Upper lobe of right lung (tissue), 1 donor: ENCODE measurements around the gene PALM3. TPM values are rescaled to one million over a fixed set of nuclear protein-coding genes. Genes with fewer than 3 reads are reported as not detected.
"Not testable (repeated sequence)": the region's sequence is repeated elsewhere in the genome, so short reads cannot be mapped to it uniquely, and the experiment has no call there.

Source experiments
- ATAC-seq: fragments of 200-7000 bp; cut with Tn5 transposase; one replicate; pipeline ENCODE4 v1.9.1; 2020; ENCODE audit warnings: mild to moderate bottlenecking, moderate library complexity
- DNase-seq: peaks from one replicate; pipeline ENCODE4 v3.0.0-alpha.2; 2020
- H3K27ac ChIP-seq: fragments of 200-600 bp; one replicate; pipeline ENCODE4 v1.8.0; 2022
- H3K27me3 ChIP-seq: fragments of 200-600 bp; one replicate; pipeline ENCODE4 v1.8.0; 2022; ENCODE audit warnings: mild to moderate bottlenecking
- H3K36me3 ChIP-seq: fragments of 200-600 bp; one replicate; pipeline ENCODE4 v1.8.0; 2022
- H3K4me1 ChIP-seq: fragments of 200-600 bp; one replicate; pipeline ENCODE4 v1.8.0; 2022
- H3K4me3 ChIP-seq: fragments of 200-600 bp; one replicate; pipeline ENCODE4 v1.8.0; 2022; ENCODE audit warnings: mild to moderate bottlenecking
- H3K9me3 ChIP-seq: fragments of 200-600 bp; one replicate; pipeline ENCODE4 v1.8.0; 2022
- CTCF ChIP-seq: fragments of 200-600 bp; IDR thresholded peaks from one replicate; pipeline ENCODE4 v1.8.0; 2022; ENCODE audit warnings: antibody characterized with exemption
- intact Hi-C: fragments of 100-400 bp; cut with DNase I; formaldehyde crosslinking; loops from one replicate; pipeline ENCODE4 v1.11.0; 2022
- total RNA-seq: library from RNA; stranded (reverse); fragmentation: NEBNext Ultra II Directional; extraction: Animal tissue kit (Norgen Biotek cat#: 25700); gene quantifications from one replicate; pipeline ENCODE4 v1.2.1, GENCODE V29; 2021
- donor health status: DM: no; HTN: yes; CAD: no; lungs with severe emphysema.

PALM3 gene
- total RNA-seq, 1 donor from 2014 or later: 10.0 TPM

DNA sequence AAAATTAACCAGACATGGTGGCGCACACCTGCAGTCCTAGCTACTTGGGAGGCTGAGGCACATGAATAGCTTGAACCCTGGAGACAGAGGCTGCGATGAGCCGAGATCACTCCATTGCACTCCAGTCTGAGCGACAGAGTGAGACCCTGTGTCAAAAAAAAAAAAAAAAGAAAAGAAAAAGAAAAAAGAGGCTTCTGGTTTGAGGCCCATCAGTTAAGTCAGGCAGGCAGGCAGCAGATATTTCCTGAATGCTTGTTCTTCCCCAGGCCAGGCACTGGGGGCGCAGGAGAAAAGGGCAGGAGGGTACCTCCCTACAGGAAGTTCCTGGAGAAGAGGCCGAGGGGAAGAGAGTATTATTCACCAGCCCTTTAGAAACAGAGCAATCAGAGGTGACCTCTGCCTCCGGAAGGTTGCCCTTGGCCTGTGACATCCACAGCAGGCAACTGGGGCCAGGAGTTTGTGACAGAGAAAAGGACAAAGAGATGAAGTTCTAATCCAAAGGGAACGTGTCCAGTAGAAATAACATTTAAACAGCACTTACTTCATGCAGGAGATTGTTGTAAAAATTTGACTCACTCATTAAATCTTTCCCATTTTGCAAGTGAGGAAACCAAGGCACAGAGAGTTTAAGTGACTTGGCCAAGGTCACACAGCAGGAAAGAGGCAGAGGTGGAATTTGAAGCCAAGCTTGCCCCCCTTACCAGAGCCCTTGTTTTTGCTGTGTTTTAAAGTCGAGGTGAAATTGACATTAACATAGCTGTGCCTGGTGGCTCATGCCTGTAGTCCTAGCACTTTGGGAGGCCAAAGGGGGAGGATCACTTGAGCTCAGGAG lies 38.3 kb downstream of the PALM3 start:
- DNase-seq: peak; percentile 72
- no peak overlapping the region for H3K4me3 ChIP-seq
- peaks cover 18% of the 10 kb centered on the region for H3K4me1 ChIP-seq
- intact Hi-C loops: no loop called here
- H3K36me3 ChIP-seq: no peaks in the 10 kb centered on the region
- ATAC-seq: peak; percentile 92
- H3K9me3 ChIP-seq: no peaks in the 10 kb centered on the region
- peak overlapping the region; percentile 47 for H3K27ac ChIP-seq
- no peaks in the 10 kb centered on the region for H3K27me3 ChIP-seq
- peak; percentile 59 for TF ChIP-seq CTCF

- peaks cover 22% of the 10 kb centered on the region for H3K4me1 ChIP-seq
- no peak overlapping the region for H3K4me3 ChIP-seq
- H3K27me3 ChIP-seq: no peaks in the 10 kb centered on the region
- no peak for DNase-seq
- no peaks in the 10 kb centered on the region for H3K36me3 ChIP-seq
- no peak overlapping the region for H3K27ac ChIP-seq
- no peak for TF ChIP-seq CTCF
- intact Hi-C loops: no loop called here
- ATAC-seq: peak; percentile 7
- no peaks in the 10 kb centered on the region for H3K9me3 ChIP-seq
Observed at GRCh38 chr19:14022469-14022868, 39.4 kb downstream of the PALM3 start.

DNA sequence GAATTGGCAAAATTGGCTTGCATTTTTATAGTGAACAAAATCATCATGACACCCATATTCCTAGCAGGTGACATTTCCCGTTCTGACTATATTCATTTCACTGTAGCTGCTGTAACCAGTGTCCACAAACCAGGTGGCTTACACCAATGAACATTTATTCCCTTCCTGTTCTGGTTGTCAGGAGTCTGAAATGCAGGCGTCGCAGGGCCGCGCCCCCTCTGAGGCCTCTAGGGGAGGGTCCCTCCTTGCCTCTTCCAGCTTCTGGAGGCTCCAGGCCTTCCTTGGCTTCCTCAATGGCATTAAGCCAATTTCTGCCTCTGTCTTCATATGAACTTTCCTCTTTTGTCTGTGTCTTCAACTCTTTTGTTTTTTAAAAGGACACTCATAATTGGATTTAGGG lies 40.4 kb downstream of the PALM3 start:
- Histone ChIP-seq H3K27me3 (no peaks in the 10 kb centered on the region), H3K36me3 (no peaks in the 10 kb centered on the region), H3K4me1 (peaks cover 22% of the 10 kb centered on the region), H3K4me3 (no peak overlapping the region), H3K27ac (no peak overlapping the region), H3K9me3 (no peaks in the 10 kb centered on the region)
- intact Hi-C loops: no loop called here
- no peak for TF ChIP-seq CTCF
- DNase-seq (no peak), ATAC-seq (no peak)

GRCh38 chr19:14019739-14020138 lies 42.1 kb downstream of the PALM3 start:
- not testable (repeated sequence) for ATAC-seq, DNase-seq

GRCh38 chr19:14019100-14019499 lies 42.8 kb downstream of the PALM3 start:
- TF ChIP-seq CTCF: no peak
- no peak overlapping the region for H3K4me3 ChIP-seq
- no peaks in the 10 kb centered on the region for H3K9me3 ChIP-seq
- no peaks in the 10 kb centered on the region for H3K36me3 ChIP-seq
- intact Hi-C loops: no loop called here
- no peak overlapping the region for H3K27ac ChIP-seq
- no peaks in the 10 kb centered on the region for H3K27me3 ChIP-seq
- ATAC-seq: no peak
- no peak for DNase-seq
- peaks cover 19% of the 10 kb centered on the region for H3K4me1 ChIP-seq

More at GRCh38 chr19:14019739-14020138, 42.1 kb downstream of the PALM3 start:
- intact Hi-C loops, H3K9me3 ChIP-seq, H3K36me3 ChIP-seq, H3K27ac ChIP-seq, H3K27me3 ChIP-seq, H3K4me3 ChIP-seq: not testable (repeated sequence)
- peaks cover 22% of the 10 kb centered on the region for H3K4me1 ChIP-seq

GRCh38 chr19:14015524-14016035 lies 46.3 kb downstream of the PALM3 start:
- DNase-seq: no peak
- Histone ChIP-seq H3K27me3 (no peaks in the 10 kb centered on the region), H3K4me3 (no peak overlapping the region), H3K9me3 (no peaks in the 10 kb centered on the region), H3K36me3 (no peaks in the 10 kb centered on the region), H3K4me1 (peaks cover 4% of the 10 kb centered on the region), H3K27ac (peak overlapping the region; percentile 17)
- ATAC-seq: peak; percentile 15
- intact Hi-C loops: no loop called here
- no peak for TF ChIP-seq CTCF
